Liver (tissue), 3 donors: ENCODE data around the gene DEPDC5.

Source experiments
- CTCF ChIP-seq: fragments of 150-350 bp; IDR thresholded peaks from 2 replicates; pipeline ENCODE4 v1.5.1; 2017; ENCODE audit warnings: improper control_type of control experiment, low read depth, low read length; ENCODE audit not compliant: missing input control
- FOXA1 ChIP-seq: IDR thresholded peaks from 2 replicates; pipeline ENCODE4 v1.6.1; 2016; ENCODE audit warnings: antibody characterized with exemption
- FOXA2 ChIP-seq: IDR thresholded peaks from 2 replicates; pipeline ENCODE4 v1.6.1; 2016; ENCODE audit warnings: antibody characterized with exemption
- JUND ChIP-seq, 2 donors: IDR thresholded peaks; 2 replicates each; pipeline ENCODE4 v1.6.1; 2016; ENCODE audit warnings: antibody characterized with exemption in 2 of 2
- RAD21 ChIP-seq, 2 donors: IDR thresholded peaks; 2 replicates each; pipeline ENCODE4 v1.6.1; 2016; ENCODE audit warnings: antibody characterized with exemption in 2 of 2, mild to moderate bottlenecking in 2 of 2
- RXRA ChIP-seq, 2 donors: IDR thresholded peaks; 2 replicates each; pipeline ENCODE4 v1.6.1; 2017 to 2018; ENCODE audit warnings: antibody characterized with exemption in 2 of 2, mild to moderate bottlenecking in 1 of 2
- YY1 ChIP-seq: IDR thresholded peaks from 2 replicates; pipeline ENCODE4 v1.6.1; 2016; ENCODE audit warnings: antibody characterized with exemption, mild to moderate bottlenecking
- TF ChIP-seq, protein P1 (sequence below): IDR thresholded peaks from 2 replicates; pipeline ENCODE4 v1.6.1; 2016; ENCODE audit warnings: antibody characterized with exemption
- TF ChIP-seq, protein P2 (sequence below): IDR thresholded peaks from 2 replicates; pipeline ENCODE4 v1.6.1; 2016; ENCODE audit warnings: antibody characterized with exemption
- donor health status: healthy.
- donor health status: healthy.

- TF ChIP-seq CTCF (no peak), YY1 (no peak), FOXA2 (no peak), JUND (IDR thresholded peaks at IDR 0.05) (no peak), RXRA (IDR thresholded peaks at IDR 0.05) (no peak), RAD21 (IDR thresholded peaks at IDR 0.05) (no peak), FOXA1 (no peak)
- TF ChIP-seq, protein P1, sequence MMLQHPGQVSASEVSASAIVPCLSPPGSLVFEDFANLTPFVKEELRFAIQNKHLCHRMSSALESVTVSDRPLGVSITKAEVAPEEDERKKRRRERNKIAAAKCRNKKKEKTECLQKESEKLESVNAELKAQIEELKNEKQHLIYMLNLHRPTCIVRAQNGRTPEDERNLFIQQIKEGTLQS: no peak
- TF ChIP-seq, protein P2, sequence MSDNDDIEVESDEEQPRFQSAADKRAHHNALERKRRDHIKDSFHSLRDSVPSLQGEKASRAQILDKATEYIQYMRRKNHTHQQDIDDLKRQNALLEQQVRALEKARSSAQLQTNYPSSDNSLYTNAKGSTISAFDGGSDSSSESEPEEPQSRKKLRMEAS: no peak
These were observed 115.9 kb downstream of the DEPDC5 start for GRCh38 chr22:31869739-31870138.
